Vagina (tissue), 2 donors: ENCODE data around the gene SPECC1. TPM values are rescaled to one million over a fixed set of nuclear protein-coding genes. Genes with fewer than 3 reads are reported as not detected.

Experiments
- DNase-seq, 2 donors: peaks; one replicate each; pipeline ENCODE4 v3.0.0-alpha.2; 2017; ENCODE audit errors: extremely low spot score in 2 of 2
- H3K27ac ChIP-seq: fragments of 200-600 bp; sonication (generic); one replicate; pipeline ENCODE4 v1.5.1; 2019
- H3K27me3 ChIP-seq: fragments of 200-600 bp; sonication (generic); one replicate; pipeline ENCODE4 v1.5.1; 2019
- H3K36me3 ChIP-seq, 2 donors: fragments of 200-600 bp; sonication (generic); one replicate each; pipeline ENCODE4 v1.5.1; 2017 to 2019
- H3K4me1 ChIP-seq: fragments of 200-600 bp; sonication (generic); one replicate; pipeline ENCODE4 v1.5.1; 2019
- H3K4me3 ChIP-seq, 2 donors: fragments of 200-600 bp; sonication (generic); 1 replicate in 1 of 2; 2 replicates in 1 of 2; pipeline ENCODE4 v1.5.1; 2016 to 2019
- H3K9me3 ChIP-seq: fragments of 200-600 bp; sonication (generic); one replicate; pipeline ENCODE4 v1.5.1; 2019
- CTCF ChIP-seq, 3 experiments: fragments of 450-650 bp in 2 of 3; fragments of 200-600 bp in 1 of 3; sonication (generic) in 1 of 3; IDR thresholded peaks; one replicate each; pipeline ENCODE4 v1.5.1; 2017 to 2019; ENCODE audit warnings: antibody characterized with exemption in 3 of 3, mild to moderate bottlenecking in 2 of 3, moderate library complexity in 2 of 3
- POLR2A ChIP-seq, 2 donors: fragments of 450-650 bp; IDR thresholded peaks; one replicate each; pipeline ENCODE4 v1.6.1; 2017; ENCODE audit warnings: antibody characterized with exemption in 2 of 2, mild to moderate bottlenecking in 2 of 2, moderate library complexity in 2 of 2
- POLR2AphosphoS5 ChIP-seq, 2 donors: sonication (generic); formaldehyde crosslinking; IDR thresholded peaks; one replicate each; pipeline ENCODE4 v1.9.0; 2017; ENCODE audit warnings: antibody characterized with exemption in 2 of 2, mild to moderate bottlenecking in 2 of 2, low read depth in 1 of 2; ENCODE audit not compliant: insufficient read depth in 1 of 2
- intact Hi-C: fragments of 100-400 bp; cut with DNase I; formaldehyde crosslinking; loops from one replicate; pipeline ENCODE4 v1.15.1; 2023
- total RNA-seq: library from RNA; depleted of rRNA; stranded (reverse); fragments of >200 nt; gene quantifications from one replicate; pipeline ENCODE4 v1.2.3, GENCODE V29; 2016

SPECC1 gene
- total RNA-seq, 1 donor from 2014 or later: 25.3 TPM

GRCh38 chr17:20053361-20053964 lies 44.3 kb downstream of the SPECC1 start:
- Histone ChIP-seq H3K27ac (no peak overlapping the region), H3K36me3 (no peaks in the 10 kb centered on the region), H3K9me3 (no peaks in the 10 kb centered on the region), H3K27me3 (no peaks in the 10 kb centered on the region), H3K4me1 (no peaks in the 10 kb centered on the region), H3K4me3 (no peak overlapping the region)
- TF ChIP-seq CTCF (IDR thresholded peaks at IDR 0.05) (no peak), POLR2A (IDR thresholded peaks at IDR 0.05) (no peak), POLR2AphosphoS5 (IDR thresholded peaks at IDR 0.05; ENCODE audit: insufficient read depth in 1 of 2, low read depth in 1 of 2) (no peak)
- intact Hi-C loops: no loop called here
- DNase-seq: no peak

DNA sequence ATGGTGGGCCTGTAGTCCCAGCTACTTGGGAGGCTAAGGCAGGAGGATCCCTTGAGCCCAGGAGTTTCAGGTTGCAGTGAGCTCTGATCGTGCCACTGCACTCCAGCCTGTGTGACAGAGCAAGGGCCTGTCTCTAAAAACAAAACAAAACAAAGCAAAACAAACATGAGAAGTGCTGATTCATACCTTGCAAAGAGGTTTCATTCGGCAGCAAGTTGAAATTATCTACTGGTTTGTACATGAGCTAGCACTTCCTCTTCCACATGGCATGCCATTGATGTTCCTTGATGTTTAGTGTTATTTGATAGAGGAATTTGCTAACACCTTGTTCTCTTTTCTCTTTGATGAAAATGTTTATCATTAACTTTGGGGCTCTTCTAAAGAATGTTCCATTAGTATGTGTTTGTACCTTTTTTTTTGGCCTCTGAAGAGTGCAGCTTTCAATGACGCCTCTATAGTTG lies 50.6 kb downstream of the SPECC1 start:
- intact Hi-C loops: no loop called here
- TF ChIP-seq CTCF (IDR thresholded peaks at IDR 0.05) (no peak), POLR2AphosphoS5 (IDR thresholded peaks at IDR 0.05; ENCODE audit: insufficient read depth in 1 of 2, low read depth in 1 of 2) (no peak), POLR2A (IDR thresholded peaks at IDR 0.05) (no peak)

DNA sequence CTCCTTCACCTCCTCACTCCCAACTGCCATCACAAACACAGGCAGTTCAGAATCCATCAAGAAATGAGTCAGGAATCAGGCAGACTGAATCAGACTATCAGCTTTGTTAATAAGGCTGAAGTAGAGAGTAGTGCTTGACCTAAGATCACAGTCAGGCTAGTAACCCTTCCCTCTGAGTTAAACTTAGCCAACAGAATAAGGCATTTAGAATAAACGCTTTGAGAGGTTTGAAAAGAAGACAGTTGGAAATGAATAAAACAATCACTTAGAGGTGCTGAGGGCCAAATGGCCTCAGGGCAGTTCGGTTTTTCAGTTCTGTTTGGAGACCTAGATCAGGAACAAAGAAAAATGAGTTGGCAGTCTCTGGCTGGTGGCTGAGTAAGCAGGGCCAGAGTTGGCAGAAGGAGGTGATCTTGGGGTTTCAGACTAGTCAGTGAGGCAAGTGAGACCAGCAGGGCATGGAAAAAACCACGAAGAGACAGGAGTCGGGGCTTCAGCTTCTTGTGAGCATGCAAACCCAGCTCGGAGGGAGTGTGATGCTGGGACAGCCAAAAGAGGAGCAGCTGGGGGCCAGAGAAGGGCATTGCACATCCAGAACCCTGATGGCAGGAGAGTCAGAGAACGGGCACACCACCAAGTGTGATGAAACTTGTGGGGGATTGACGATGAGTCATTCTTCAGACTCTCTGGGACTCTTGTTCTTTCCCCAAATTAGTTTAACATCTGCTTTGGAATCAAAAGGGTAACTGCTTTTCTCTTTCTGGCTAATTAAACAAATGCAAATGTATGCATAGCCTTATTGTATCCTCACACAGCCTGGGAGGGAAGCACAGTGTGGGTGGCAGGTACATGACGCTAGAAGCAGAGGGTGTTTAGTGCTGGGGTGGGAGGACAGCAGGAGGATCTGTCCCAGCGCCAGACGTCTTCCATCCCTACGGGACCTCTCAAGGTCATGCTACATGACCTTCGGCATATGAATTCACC lies 54.8 kb downstream of the SPECC1 start:
- Histone ChIP-seq H3K9me3 (no peaks in the 10 kb centered on the region), H3K4me3 (no peak overlapping the region), H3K27ac (peak overlapping the region; percentile 85), H3K36me3 (no peaks in the 10 kb centered on the region), H3K27me3 (no peaks in the 10 kb centered on the region), H3K4me1 (peaks cover 39% of the 10 kb centered on the region)
- peak in 1 of 2 donors; percentile 96 for DNase-seq
- peak; percentile 73 to 79 for TF ChIP-seq POLR2AphosphoS5 (IDR thresholded peaks at IDR 0.05; ENCODE audit: insufficient read depth in 1 of 2, low read depth in 1 of 2)
- no peak for TF ChIP-seq CTCF (IDR thresholded peaks at IDR 0.05)
- no peak for TF ChIP-seq POLR2A (IDR thresholded peaks at IDR 0.05)
- intact Hi-C loops: no loop called here

More for the DNA sequence above, 50.6 kb downstream of the SPECC1 start:
- Histone ChIP-seq H3K9me3 (no peaks in the 10 kb centered on the region), H3K27ac (no peak overlapping the region), H3K36me3 (no peaks in the 10 kb centered on the region), H3K4me1 (peaks cover 20% of the 10 kb centered on the region), H3K4me3 (no peak overlapping the region), H3K27me3 (no peaks in the 10 kb centered on the region)
- no peak for DNase-seq

- TF ChIP-seq CTCF (IDR thresholded peaks at IDR 0.05) (no peak), POLR2A (IDR thresholded peaks at IDR 0.05) (no peak), POLR2AphosphoS5 (IDR thresholded peaks at IDR 0.05; ENCODE audit: insufficient read depth in 1 of 2, low read depth in 1 of 2) (no peak)
- intact Hi-C loops: no loop called here
- Histone ChIP-seq H3K4me3 (no peak overlapping the region), H3K9me3 (no peaks in the 10 kb centered on the region), H3K36me3 (no peaks in the 10 kb centered on the region), H3K27ac (peak overlapping the region; percentile 85), H3K4me1 (peaks cover 39% of the 10 kb centered on the region), H3K27me3 (no peaks in the 10 kb centered on the region)
- DNase-seq: no peak
These were observed 57.1 kb downstream of the SPECC1 start for GRCh38 chr17:20066253-20066652.
